ENCODE measurements around the gene PCID2. TPM values are rescaled to one million over a fixed set of nuclear protein-coding genes. Genes with fewer than 3 reads are reported as not detected.

The PCID2 gene
- total RNA-seq, 1 experiment from 2014 or later: 39.7 TPM

GRCh38 chr13:113219256-113219940 lies 10.9 kb upstream of the PCID2 start:
- no peaks in the 10 kb centered on the region for H3K27me3 ChIP-seq (ENCODE audit: control insufficient read depth, insufficient read depth, low read length)
- DNase-seq (ENCODE audit: low read depth, low spot score): no peak
- no peak overlapping the region for H3K27ac ChIP-seq (ENCODE audit: low read length)
- TF ChIP-seq TCF7L2 (IDR thresholded peaks at IDR 0.05; ENCODE audit: low read depth, low read length) (no peak), CTCF (IDR thresholded peaks at IDR 0.05) (no peak), SIN3A (IDR thresholded peaks at IDR 0.05; ENCODE audit: borderline replicate concordance, insufficient read depth, low read depth, low read length) (no peak), POLR2AphosphoS5 (IDR thresholded peaks at IDR 0.05; ENCODE audit: low read depth, low read length) (no peak)
- TF ChIP-seq, protein P1, sequence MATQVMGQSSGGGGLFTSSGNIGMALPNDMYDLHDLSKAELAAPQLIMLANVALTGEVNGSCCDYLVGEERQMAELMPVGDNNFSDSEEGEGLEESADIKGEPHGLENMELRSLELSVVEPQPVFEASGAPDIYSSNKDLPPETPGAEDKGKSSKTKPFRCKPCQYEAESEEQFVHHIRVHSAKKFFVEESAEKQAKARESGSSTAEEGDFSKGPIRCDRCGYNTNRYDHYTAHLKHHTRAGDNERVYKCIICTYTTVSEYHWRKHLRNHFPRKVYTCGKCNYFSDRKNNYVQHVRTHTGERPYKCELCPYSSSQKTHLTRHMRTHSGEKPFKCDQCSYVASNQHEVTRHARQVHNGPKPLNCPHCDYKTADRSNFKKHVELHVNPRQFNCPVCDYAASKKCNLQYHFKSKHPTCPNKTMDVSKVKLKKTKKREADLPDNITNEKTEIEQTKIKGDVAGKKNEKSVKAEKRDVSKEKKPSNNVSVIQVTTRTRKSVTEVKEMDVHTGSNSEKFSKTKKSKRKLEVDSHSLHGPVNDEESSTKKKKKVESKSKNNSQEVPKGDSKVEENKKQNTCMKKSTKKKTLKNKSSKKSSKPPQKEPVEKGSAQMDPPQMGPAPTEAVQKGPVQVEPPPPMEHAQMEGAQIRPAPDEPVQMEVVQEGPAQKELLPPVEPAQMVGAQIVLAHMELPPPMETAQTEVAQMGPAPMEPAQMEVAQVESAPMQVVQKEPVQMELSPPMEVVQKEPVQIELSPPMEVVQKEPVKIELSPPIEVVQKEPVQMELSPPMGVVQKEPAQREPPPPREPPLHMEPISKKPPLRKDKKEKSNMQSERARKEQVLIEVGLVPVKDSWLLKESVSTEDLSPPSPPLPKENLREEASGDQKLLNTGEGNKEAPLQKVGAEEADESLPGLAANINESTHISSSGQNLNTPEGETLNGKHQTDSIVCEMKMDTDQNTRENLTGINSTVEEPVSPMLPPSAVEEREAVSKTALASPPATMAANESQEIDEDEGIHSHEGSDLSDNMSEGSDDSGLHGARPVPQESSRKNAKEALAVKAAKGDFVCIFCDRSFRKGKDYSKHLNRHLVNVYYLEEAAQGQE (IDR thresholded peaks at IDR 0.05; ENCODE audit: insufficient read depth in 1 of 2, low read depth in 2 of 2, low read length in 1 of 2): no peak
- in situ Hi-C loops (cut with HindIII; ENCODE audit: low pct_unique_long_range_greater_than_20kb, low sequenced_read_pairs): no loop called here
- ChIA-PET POLR2A (no interaction called here), CTCF (no interaction called here)
- no peak for ATAC-seq
- H3K4me1 ChIP-seq (ENCODE audit: control insufficient read depth, insufficient read depth, low read length): peaks cover 16% of the 10 kb centered on the region
- H3K4me3 ChIP-seq (ENCODE audit: low read depth in 2 of 2, low read length in 2 of 2): no peak overlapping the region
- BruUV-seq (replicated peaks): no TSS peak
- H3K9me3 ChIP-seq (ENCODE audit: control insufficient read depth, insufficient read depth, low read depth, low read length): no peaks in the 10 kb centered on the region
- intact Hi-C loops (cut with micrococcal nuclease; ENCODE audit: unreplicated experiment): no loop called here
- H3K36me3 ChIP-seq (ENCODE audit: control insufficient read depth, insufficient read depth, low read length): no peaks in the 10 kb centered on the region; the same call in 1 of the 2 replicates

DNA sequence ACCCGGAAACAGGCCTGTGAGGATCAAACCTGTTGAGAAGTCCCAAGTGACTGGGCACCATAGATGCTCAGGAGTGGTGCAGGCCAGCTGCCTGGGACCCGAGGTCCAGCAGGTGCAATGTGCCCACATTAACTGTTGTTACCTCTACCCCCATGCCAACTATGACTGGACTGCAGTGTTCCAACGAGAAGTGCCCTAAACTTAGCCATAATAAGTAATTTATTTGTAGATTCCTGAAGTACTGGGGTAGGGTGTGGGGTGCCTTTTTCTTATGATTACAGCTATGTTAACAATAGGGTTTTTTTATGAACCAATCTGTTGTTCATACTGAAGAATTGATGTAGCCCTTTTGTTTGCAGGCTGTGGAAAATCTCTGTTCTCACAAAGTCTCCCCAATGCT lies 10.1 kb upstream of the PCID2 start:
- no peak overlapping the region for H3K27ac ChIP-seq (ENCODE audit: low read length)
- POLR2A ChIA-PET: no interaction called here

More for the DNA sequence above, 10.1 kb upstream of the PCID2 start:
- peaks cover 16% of the 10 kb centered on the region for H3K4me1 ChIP-seq (ENCODE audit: control insufficient read depth, insufficient read depth, low read length)
- H3K27me3 ChIP-seq (ENCODE audit: control insufficient read depth, insufficient read depth, low read length): no peaks in the 10 kb centered on the region
- no peak for TF ChIP-seq SIN3A (IDR thresholded peaks at IDR 0.05; ENCODE audit: borderline replicate concordance, insufficient read depth, low read depth, low read length)
- TF ChIP-seq, protein P1 (IDR thresholded peaks at IDR 0.05; ENCODE audit: insufficient read depth in 1 of 2, low read depth in 2 of 2, low read length in 1 of 2): no peak
- no peak for TF ChIP-seq TCF7L2 (IDR thresholded peaks at IDR 0.05; ENCODE audit: low read depth, low read length)
- no peak for TF ChIP-seq CTCF (IDR thresholded peaks at IDR 0.05)
- ATAC-seq (no peak), DNase-seq (ENCODE audit: low read depth, low spot score) (no peak)
- in situ Hi-C loops (cut with HindIII; ENCODE audit: low pct_unique_long_range_greater_than_20kb, low sequenced_read_pairs) (no loop called here), intact Hi-C loops (cut with micrococcal nuclease; ENCODE audit: unreplicated experiment) (no loop called here)
- CTCF ChIA-PET: no interaction called here
- H3K9me3 ChIP-seq (ENCODE audit: control insufficient read depth, insufficient read depth, low read depth, low read length): no peaks in the 10 kb centered on the region
- BruUV-seq (replicated peaks): no TSS peak
- no peak overlapping the region for H3K4me3 ChIP-seq (ENCODE audit: low read depth in 2 of 2, low read length in 2 of 2)
- no peaks in the 10 kb centered on the region; the same call in 1 of the 2 replicates for H3K36me3 ChIP-seq (ENCODE audit: control insufficient read depth, insufficient read depth, low read length)
